Fibroblast of lung (primary cell): ENCODE data around the gene RASSF8. TPM values are rescaled to one million over a fixed set of nuclear protein-coding genes. Genes with fewer than 3 reads are reported as not detected.

Source experiments
- DNase-seq, 2 donors: peaks; one replicate each; pipeline versions ENCODE4 v3.0.0 to v3.0.0-alpha.2; 2010; ENCODE audit warnings: low read depth in 2 of 2
- H2AFZ ChIP-seq: 2 replicates; pipeline ENCODE4 v1.5.1; 2012; ENCODE audit warnings: low read length, control low read depth, inconsistent platforms
- H3K27ac ChIP-seq: 2 replicates; pipeline ENCODE4 v1.5.1; 2011; ENCODE audit warnings: low read length, control low read depth; ENCODE audit not compliant: insufficient read depth
- H3K27me3 ChIP-seq: 2 replicates; pipeline ENCODE4 v1.5.1; 2011; ENCODE audit warnings: mild to moderate bottlenecking, low read length; ENCODE audit not compliant: control insufficient read depth, insufficient read depth
- H3K36me3 ChIP-seq: 2 replicates; pipeline ENCODE4 v1.5.1; 2011; ENCODE audit warnings: low read length; ENCODE audit not compliant: control insufficient read depth, insufficient read depth
- H3K4me1 ChIP-seq: 2 replicates; pipeline ENCODE4 v1.5.1; 2011; ENCODE audit warnings: low read length; ENCODE audit not compliant: control insufficient read depth, insufficient read depth; ENCODE audit errors: extremely low read depth
- H3K4me2 ChIP-seq: 2 replicates; pipeline ENCODE4 v1.5.1; 2011; ENCODE audit warnings: low read length, control low read depth; ENCODE audit not compliant: insufficient read depth; ENCODE audit errors: extremely low read depth
- H3K4me3 ChIP-seq, 4 experiments: fragments of 200-600 bp in 1 of 4; sonication (generic) in 1 of 4; replicated peaks in 1 of 4; 2 replicates each; pipeline ENCODE4 v1.5.1; 2011 to 2016; ENCODE audit warnings: low read length in 4 of 4, low read depth in 3 of 4, mild to moderate bottlenecking in 3 of 4, control low read depth in 2 of 4, inconsistent platforms in 1 of 4, mixed read lengths in 1 of 4; ENCODE audit not compliant: insufficient read depth in 1 of 4; ENCODE audit errors: control extremely low read depth in 1 of 4
- H3K79me2 ChIP-seq: 2 replicates; pipeline ENCODE4 v1.5.1; 2012; ENCODE audit warnings: mild to moderate bottlenecking, low read length, inconsistent platforms; ENCODE audit not compliant: control insufficient read depth, insufficient read depth
- H3K9ac ChIP-seq: 2 replicates; pipeline ENCODE4 v1.5.1; 2011; ENCODE audit warnings: mild to moderate bottlenecking, low read length, control low read depth; ENCODE audit not compliant: insufficient read depth
- H3K9me3 ChIP-seq: 2 replicates; pipeline ENCODE4 v1.5.1; 2012; ENCODE audit warnings: low read depth, low read length; ENCODE audit not compliant: control insufficient read depth, insufficient read depth
- H4K20me1 ChIP-seq: 2 replicates; pipeline ENCODE4 v1.5.1; 2011; ENCODE audit warnings: low read length; ENCODE audit not compliant: control insufficient read depth, insufficient read depth; ENCODE audit errors: extremely low read depth
- EZH2 ChIP-seq: IDR thresholded peaks from 2 replicates; pipeline ENCODE4 v1.5.1; 2012; ENCODE audit warnings: low read length, control low read depth, mild to moderate bottlenecking; ENCODE audit errors: missing control alignments
- polyA plus RNA-seq, 2 donors: library from polyadenylated mRNA; depleted of rRNA in 1 of 2; stranded (reverse) in 1 of 2; unstranded in 1 of 2; fragments of >200 nt; gene quantifications; 2 replicates each; pipeline ENCODE4 v1.2.1, GENCODE V29; 2011 to 2012; ENCODE audit warnings: missing spikeins in 1 of 2
- total RNA-seq: library from RNA; depleted of rRNA; stranded (reverse); fragments of >200 nt; gene quantifications from 2 replicates; pipeline ENCODE4 v1.2.1, GENCODE V29; 2014
- TF ChIP-seq, protein P1 (sequence below), 2 donors: IDR thresholded peaks in 1 of 2; conservative IDR thresholded peaks in 1 of 2; 1 replicate in 1 of 2; 2 replicates in 1 of 2; pipeline ENCODE4 v1.5.1; 2011 to 2012; ENCODE audit warnings: low read length in 2 of 2, control low read depth in 1 of 2, inconsistent platforms in 1 of 2, low read depth in 1 of 2, mild to moderate bottlenecking in 1 of 2

The RASSF8 gene
- total and polyA plus RNA-seq, 2 donors (not counting 1 experiment from before 2014, with no cell fraction given): 28.8 to 52.8 TPM

DNA sequence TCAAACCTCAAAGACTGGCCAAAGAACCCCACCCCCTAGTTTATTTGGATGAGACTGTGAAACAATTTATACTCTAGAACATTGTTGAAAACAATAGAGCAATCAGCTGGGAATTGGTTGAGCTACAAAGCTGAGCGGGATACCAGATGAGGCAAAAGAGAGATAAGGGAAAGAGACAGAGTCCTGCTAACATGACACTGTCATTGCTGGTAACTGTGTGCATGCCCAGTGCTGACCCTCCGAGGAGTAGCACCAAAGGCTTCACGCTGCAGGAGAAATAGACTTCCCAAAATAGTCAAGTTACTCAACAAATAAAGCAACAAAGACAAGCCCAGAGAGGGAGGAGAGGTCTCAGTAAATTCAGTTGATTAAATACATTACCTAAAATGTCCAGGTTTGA lies 63.6 kb downstream of the RASSF8 start:
- Histone ChIP-seq H3K27me3 (no peaks in the 10 kb centered on the region), H3K36me3 (no peaks in the 10 kb centered on the region), H3K4me2 (no peak overlapping the region), H3K27ac (no peak overlapping the region), H2AFZ (no peak overlapping the region), H3K9me3 (no peaks in the 10 kb centered on the region), H3K4me1 (no peaks in the 10 kb centered on the region), H3K79me2 (peaks cover 11% of the 10 kb centered on the region), H3K4me3 (no peak overlapping the region), H4K20me1 (no peaks in the 10 kb centered on the region), H3K9ac (no peak overlapping the region)
- TF ChIP-seq, protein P1, sequence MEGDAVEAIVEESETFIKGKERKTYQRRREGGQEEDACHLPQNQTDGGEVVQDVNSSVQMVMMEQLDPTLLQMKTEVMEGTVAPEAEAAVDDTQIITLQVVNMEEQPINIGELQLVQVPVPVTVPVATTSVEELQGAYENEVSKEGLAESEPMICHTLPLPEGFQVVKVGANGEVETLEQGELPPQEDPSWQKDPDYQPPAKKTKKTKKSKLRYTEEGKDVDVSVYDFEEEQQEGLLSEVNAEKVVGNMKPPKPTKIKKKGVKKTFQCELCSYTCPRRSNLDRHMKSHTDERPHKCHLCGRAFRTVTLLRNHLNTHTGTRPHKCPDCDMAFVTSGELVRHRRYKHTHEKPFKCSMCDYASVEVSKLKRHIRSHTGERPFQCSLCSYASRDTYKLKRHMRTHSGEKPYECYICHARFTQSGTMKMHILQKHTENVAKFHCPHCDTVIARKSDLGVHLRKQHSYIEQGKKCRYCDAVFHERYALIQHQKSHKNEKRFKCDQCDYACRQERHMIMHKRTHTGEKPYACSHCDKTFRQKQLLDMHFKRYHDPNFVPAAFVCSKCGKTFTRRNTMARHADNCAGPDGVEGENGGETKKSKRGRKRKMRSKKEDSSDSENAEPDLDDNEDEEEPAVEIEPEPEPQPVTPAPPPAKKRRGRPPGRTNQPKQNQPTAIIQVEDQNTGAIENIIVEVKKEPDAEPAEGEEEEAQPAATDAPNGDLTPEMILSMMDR (conservative IDR thresholded peaks at IDR 0.05 in 1 of 2, IDR thresholded peaks at IDR 0.05 in 1 of 2; ENCODE audit: low read depth in 1 of 2, low read length in 2 of 2): no peak
- no peak for TF ChIP-seq EZH2
- no peak for DNase-seq

DNA sequence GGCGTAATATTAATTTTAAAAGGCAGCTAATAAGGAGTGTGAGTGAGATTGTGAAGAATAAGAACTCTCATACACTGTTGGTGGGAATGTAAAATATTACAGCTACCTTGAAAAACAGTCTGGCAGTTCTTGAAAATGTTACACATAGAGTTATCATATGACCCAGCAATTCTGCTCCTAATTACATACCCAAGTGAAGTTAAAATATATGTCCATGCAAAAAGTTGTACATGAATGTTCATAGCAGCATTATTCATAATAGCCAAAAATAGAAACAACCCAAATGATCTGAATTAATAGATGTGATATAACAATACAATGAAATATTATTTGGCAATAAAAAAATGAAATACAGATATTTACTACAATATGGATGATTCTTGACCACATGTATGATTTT lies 68.2 kb downstream of the RASSF8 start:
- H3K27me3 ChIP-seq: no peaks in the 10 kb centered on the region
- no peak overlapping the region for H3K9ac ChIP-seq
- H4K20me1 ChIP-seq: no peaks in the 10 kb centered on the region
- TF ChIP-seq, protein P1 (conservative IDR thresholded peaks at IDR 0.05 in 1 of 2, IDR thresholded peaks at IDR 0.05 in 1 of 2; ENCODE audit: low read depth in 1 of 2, low read length in 2 of 2): no peak
- no peak for TF ChIP-seq EZH2
- no peaks in the 10 kb centered on the region for H3K36me3 ChIP-seq
- no peak overlapping the region for H2AFZ ChIP-seq
- peaks cover 2% of the 10 kb centered on the region for H3K4me1 ChIP-seq
- peaks cover 6% of the 10 kb centered on the region for H3K79me2 ChIP-seq
- H3K9me3 ChIP-seq: no peaks in the 10 kb centered on the region
- H3K4me2 ChIP-seq: no peak overlapping the region
- H3K4me3 ChIP-seq: no peak overlapping the region
- no peak for DNase-seq
- H3K27ac ChIP-seq: no peak overlapping the region

DNA sequence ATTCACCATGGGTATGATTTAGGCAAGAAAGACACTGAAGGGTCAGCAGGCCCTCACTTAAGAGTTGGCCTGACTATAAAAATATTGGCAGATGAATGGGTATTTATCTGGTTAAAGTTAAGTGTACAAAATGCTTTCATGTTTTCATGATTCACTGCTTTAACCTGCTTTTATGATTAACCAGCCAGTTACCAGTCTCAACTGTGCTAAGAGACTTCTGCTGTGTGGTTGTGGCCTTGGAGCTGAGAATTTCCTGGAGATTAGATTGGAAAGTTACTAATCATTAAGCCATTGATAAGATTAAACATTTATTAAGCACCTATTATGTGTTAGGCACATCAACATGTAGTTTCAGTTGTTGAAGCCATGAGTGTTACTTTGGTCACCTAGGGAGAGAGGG lies 68.9 kb downstream of the RASSF8 start:
- Histone ChIP-seq H3K9ac (no peak overlapping the region), H3K36me3 (no peaks in the 10 kb centered on the region), H3K4me1 (peaks cover 2% of the 10 kb centered on the region), H2AFZ (no peak overlapping the region), H3K27ac (no peak overlapping the region), H3K79me2 (peaks cover 6% of the 10 kb centered on the region), H3K4me3 (no peak overlapping the region), H4K20me1 (no peaks in the 10 kb centered on the region), H3K9me3 (no peaks in the 10 kb centered on the region), H3K4me2 (no peak overlapping the region), H3K27me3 (no peaks in the 10 kb centered on the region)
- DNase-seq: no peak
- TF ChIP-seq, protein P1 (conservative IDR thresholded peaks at IDR 0.05 in 1 of 2, IDR thresholded peaks at IDR 0.05 in 1 of 2; ENCODE audit: low read depth in 1 of 2, low read length in 2 of 2): no peak
- TF ChIP-seq EZH2: no peak
